Islet of Langerhans (tissue), 1 donor: ENCODE measurements around the gene OR14K1.
"Not testable (repeated sequence)": the region's sequence is repeated elsewhere in the genome, so short reads cannot be mapped to it uniquely, and the experiment has no call there.

ENCODE experiments used
- FAIRE-seq: peaks from one replicate; lab custom pipeline; 2011; peaks lifted over from hg19 to GRCh38; lab: Jason Lieb, UNC

Gene OR14K1

DNA sequence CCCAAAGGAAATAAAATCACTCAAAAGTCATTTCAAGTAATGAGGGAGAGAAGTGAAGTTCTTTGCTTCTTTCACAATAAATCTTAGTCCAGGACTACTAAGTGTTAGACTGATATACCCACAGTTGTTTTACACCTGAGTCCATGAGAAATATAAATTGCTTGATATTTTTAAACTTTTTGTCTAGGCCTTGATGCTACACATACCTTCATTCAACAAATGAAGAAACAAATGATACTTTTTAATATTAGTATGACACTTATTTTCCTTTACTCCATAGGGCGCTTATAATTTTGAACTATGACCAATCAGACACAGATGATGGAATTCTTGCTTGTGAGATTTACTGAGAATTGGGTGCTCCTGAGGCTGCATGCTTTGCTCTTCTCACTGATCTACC is at the start of gene OR14K1:
OR14K1 (plus strand) TSS at position 301 of the 400 bp plus-strand sequence; CDS start at position 301, 0 bp downstream.
- FAIRE-seq, result no peak

DNA sequence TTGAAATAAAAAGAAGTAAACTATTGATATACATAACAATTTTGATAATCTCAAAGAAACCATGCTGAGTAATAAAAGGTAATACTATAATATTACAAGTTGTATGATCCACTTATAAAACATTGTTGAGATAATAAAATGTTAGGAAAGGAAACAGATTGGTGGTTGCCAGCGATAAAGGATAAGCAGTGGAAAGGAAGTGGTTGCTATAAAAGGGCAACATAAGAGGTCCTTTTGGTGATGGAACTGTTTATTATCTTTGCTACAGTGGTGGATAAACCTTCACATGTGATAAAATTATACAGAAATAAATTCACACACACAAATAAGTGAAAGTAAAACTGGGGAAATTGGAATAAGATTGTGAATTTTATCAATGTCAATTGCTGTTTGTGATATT is 37.1 kb upstream of the OR14K1 start:
- FAIRE-seq, result no peak

DNA sequence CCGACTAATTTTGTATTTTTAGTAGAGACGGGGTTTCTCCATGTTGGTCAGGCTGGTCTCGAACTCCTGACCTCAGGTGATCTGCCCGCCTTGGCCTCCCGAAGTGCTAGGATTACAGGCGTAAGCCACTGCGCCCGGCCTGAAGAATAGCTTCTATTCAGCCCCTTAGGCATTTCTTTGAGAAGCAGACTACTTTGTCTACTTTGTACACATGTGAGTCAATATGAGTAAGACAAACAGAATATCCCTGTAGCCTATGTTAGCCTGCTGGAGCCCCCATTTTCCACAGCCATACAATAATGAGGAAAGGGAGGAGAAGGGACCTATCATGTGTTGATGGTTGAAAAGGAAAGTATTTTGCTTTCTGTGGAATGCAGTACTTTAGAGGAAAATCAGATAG is 27.7 kb upstream of the OR14K1 start:
- not testable (repeated sequence) for FAIRE-seq

DNA sequence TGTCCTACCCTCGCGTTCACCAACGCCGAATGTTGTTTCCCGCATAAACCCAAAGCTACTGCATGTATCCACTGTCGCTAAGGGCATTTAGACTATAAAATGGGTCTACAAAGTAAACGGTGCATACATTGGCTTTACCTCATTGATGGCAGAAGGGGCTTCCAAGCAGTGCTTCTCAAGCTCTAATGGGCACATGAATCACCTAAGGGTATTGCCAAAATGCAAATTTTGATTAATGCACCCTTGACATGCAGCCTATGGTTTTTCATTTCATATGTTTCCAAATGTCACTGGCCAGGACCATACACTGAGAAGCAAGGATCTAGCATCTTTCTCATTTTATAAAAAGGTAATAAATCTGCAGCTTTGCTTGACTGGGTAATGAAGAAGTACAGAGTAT is 24.7 kb upstream of the OR14K1 start:
- FAIRE-seq, result no peak

DNA sequence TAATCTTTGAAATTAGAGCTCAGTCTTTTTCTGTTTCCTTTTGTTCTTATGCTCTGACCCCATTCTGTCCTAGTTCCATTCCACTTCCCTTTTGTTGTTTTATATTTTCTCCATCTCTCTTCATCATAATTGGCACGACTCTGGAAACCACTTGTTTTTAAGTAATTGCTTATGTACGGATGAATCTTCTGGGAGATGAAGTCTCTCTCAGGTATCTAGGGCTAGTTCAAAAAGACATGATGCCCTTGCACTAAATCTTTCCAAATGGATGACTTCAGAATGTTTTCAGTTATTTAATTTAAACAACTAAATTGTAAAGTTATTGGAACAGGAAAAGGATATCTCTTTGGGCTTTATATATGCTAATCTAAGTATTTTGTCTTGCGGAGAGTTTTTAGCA is 21.9 kb upstream of the OR14K1 start, which contains the start of gene OR6F1:
OR6F1 (minus strand) TSS at position 101 of the 400 bp plus-strand sequence. CDS start 3,891 bp downstream, outside the sequence.
- no peak for FAIRE-seq

GRCh38 chr1:247721222-247721621 is 17.2 kb upstream of the OR14K1 start:
- FAIRE-seq, result no peak

- FAIRE-seq, result no peak
Observed at GRCh38 chr1:247740721-247741120, 2.3 kb downstream of the OR14K1 start.

DNA sequence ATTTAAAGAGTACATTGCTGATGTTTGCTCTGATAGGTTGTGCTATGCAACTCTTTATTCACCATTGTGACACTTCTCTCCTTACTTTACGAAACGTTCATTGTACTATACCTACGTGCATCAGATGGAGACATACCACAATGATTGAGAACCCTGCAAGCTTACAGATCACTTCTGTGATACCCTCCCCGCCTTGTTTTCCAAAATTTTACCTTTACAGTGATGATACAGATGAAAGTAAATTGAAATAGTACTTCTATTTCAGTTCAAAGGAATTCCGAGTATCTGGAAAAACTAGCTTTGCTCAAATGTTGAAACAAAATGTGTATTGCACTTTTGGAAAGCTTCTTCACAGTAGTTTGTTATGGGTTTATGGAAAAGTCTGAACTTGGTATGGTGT is 3.3 kb downstream of the OR14K1 start:
- no peak for FAIRE-seq

- FAIRE-seq, result not testable (repeated sequence)
Observed at GRCh38 chr1:247742215-247742760, 3.9 kb downstream of the OR14K1 start.

DNA sequence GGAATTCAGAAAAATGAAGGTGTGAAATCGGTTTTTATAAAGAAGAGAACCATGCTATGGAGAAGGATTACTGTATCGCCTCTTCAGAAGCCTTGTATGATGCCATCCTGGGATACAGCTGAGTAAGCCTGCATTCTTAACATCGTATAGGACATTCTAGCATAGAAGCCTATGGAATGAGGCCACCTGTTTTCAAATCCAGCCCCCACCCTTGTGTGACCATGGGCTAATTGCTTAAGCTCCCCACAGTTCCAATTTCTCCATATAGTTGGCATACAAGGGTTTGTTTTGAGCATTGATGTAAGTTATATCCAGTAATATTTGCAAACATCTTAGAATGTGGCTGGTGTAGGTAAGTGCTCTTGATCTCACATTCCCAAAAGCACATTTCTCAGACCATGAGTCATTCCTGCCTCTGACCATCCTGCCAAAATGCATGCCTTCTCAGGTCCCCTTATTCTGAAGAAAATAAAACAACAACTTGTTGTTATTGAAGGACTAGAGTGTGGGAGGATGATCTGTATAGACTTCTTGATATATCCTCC is 8.0 kb downstream of the OR14K1 start:
- FAIRE-seq, result no peak

GRCh38 chr1:247747616-247748015 is 9.2 kb downstream of the OR14K1 start:
- FAIRE-seq, result no peak

- FAIRE-seq, result no peak
Observed at GRCh38 chr1:247748041-247748440, 9.6 kb downstream of the OR14K1 start, which contains the start of gene OR14A2. Gene OR14A2, minus strand, starts transcription at chr1:247748141.

DNA sequence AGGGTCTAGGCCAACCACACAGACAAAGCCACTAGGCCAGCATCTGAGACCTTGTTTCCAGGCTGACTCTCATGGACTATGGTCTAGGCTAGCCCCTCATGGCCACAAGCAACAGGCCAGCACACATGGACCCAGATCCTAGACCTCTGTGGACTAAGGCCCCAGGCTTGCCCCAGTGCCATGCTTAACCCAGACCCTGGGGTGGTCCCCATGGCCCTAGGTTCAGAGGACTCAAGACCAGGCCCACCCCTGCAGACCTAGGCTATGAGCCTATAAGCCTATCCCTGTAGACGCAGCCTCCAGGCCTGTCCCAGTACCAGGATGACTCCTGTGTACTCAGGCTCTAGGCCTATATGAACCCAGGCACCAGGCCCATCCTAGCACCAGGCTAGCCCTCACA is 11.5 kb downstream of the OR14K1 start:
- FAIRE-seq, result no peak

DNA sequence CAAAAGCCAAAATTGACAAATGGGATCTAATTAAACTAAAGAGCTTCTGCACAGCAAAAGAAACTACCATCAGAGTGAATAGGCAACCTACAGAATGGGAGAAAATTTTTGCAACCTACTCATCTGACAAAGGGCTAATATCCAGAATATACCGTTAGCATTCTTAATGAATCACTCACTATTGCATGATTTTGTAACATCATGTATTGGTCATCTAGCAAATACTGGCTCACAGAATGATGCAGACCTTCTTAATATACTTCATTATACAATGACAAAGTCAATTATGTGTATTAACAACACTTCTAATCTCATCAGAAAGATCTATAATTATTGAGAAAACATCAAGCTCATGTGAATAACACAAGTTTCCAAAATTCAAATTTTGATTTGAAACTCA is 15.9 kb downstream of the OR14K1 start:
- not testable (repeated sequence) for FAIRE-seq

GRCh38 chr1:247760456-247760855 is 22.0 kb downstream of the OR14K1 start, which contains the start of gene OR1C1:
Gene OR1C1, minus strand, starts transcription at chr1:247760556. Its CDS starts 2,150 bp downstream, at chr1:247758406.
- no peak for FAIRE-seq

DNA sequence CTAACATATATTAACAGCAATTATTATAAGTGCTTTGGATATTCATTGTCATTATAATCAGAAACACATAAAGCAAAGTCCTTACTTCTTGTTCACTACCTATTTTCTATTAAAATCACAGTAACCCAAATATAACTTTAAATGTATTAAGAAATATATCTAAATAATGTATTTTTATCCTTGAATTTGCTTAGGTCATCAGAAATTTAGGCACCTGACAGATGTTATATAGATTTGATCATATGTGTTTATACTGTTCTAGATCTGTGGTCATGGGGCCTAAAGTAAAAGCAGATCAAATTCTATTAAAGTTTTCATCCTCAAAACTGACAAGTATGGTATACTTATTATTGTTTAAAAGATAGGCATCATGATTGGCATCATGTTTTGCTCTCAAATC is 31.2 kb downstream of the OR14K1 start:
- no peak for FAIRE-seq
